CD4-positive, alpha-beta T cell treated with Interleukin-6 at 100 ng/mL for 8 hours (primary cell): ENCODE data around the gene SPAG16.

Source experiments
- DNase-seq: peaks from one replicate; pipeline ENCODE4 v3.0.0-alpha.2; 2020; ENCODE audit warnings: mixed read lengths, low spot score

The SPAG16 gene

DNA sequence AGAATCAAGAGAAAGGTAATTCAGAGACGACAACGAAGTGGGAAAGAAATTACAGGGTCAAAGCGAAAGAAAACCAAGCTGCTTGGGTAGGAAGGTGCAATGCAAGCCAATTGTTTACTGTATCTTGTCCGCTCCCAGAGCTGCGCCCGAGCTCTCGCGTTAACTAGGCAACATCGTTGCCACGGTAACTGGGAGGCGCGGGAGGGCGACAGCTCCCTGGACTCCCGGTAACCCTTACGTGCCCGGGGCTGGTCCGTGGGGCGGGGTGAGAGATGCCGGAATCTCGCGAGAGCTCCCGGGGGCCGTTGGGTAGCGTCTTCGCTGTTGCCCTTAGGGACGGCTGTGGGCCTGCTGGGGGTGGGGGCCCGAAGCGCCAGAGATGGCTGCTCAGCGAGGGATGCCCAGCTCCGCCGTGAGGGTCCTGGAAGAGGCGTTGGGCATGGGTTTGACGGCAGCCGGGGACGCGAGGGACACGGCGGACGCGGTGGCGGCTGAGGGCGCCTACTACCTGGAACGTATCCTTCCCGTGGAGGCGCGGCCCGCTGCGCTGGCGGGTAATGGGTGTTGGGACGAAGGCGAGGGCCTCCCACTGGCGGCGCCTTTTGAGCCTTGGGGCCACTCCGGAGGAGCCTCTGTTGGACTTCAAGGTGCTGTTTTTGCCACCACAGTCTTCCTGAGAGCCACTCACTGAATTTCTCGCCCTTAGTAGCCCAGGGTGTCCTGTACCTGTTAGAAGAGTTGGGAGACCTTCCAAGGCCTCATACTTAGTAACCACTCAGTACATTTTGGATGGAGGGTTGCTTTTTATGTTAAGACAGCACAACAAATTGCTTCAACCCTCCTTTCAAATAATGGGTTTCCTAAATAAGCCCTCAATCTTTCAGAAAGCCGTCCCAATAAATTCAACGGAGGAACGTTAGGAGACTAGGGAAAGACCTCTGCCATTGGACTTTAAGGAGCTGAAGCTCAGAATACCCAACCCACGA lies at the start of gene SPAG16:
SPAG16 (plus strand) TSS at position 360 of the 986 bp plus-strand sequence.
- DNase-seq, result peak; percentile 96

DNA sequence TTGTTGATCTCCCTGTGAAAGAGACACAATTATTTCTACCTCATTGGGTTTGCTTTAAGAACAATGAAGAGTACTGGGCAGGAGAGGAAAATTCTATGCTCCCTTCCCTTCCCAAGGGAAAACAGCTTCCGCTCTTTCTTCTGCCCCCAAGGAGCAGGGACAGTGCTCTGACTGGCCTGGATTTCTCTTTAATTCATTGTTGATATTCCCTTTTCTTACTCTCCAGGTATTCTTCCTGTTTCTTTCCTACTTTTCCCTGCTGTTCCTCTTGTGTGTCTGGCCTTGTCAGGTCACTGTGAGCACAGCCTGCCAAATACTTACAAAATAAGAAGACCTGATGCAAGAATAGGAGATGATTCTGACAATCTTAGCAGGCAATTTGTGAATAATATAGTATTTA lies 49.6 kb upstream of the SPAG16 start:
- DNase-seq, result no peak

DNA sequence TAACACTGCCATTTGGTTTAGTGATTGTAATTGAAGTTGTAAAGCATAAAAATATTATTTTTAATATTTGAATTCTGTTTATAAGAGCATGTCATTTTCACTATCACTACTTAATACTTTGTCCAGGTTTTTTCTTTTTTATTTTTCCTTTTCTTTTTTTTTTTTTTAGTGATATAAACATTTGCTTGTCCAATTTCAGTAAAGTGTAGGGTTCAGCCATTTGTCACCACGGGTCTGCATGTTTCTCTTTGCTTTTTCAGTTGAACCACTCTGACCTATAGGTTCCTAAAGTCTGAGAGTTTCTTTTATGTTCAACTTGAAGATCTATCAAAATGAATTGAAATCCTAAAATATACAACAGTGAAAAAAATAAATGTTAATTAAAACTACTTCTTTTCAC lies 48.5 kb upstream of the SPAG16 start:
- no peak for DNase-seq

DNA sequence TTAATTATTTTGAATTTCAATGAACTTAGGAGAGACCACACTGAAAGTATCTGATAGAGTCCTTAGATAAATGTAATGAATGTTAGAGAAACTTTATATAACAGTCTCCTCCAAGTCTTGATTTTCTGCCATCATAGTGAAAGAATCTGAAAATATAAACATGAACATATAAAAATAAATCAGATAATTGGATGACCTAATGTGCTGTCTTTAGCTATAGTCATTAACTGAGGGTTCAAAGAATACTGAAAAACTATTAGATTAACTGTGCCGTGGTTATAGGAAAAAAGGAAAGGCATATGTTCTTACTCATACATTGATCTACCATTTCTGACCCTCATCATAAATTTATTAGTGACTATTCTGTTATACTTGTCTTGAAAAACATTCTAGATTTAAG lies 47.0 kb upstream of the SPAG16 start:
- DNase-seq, result no peak

DNA sequence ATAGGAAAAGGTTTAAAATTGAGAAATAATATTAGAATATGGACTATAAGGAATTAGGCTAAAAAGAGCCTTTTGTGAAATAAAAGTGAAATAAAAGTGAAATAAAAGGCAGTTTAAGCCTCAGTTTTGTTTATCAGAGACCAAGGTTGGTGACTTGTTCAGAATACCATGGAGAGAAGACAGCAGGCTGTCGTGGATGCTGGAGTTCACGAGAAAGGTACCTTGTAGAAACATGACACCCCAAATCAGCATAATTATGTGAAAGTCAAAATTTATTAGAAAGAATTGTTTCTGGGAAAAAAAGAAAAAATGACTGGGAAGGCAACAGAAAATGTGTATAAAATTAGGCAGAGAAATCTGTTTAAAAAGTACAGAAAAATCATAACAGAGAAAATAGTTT lies 46.5 kb upstream of the SPAG16 start:
- no peak for DNase-seq

DNA sequence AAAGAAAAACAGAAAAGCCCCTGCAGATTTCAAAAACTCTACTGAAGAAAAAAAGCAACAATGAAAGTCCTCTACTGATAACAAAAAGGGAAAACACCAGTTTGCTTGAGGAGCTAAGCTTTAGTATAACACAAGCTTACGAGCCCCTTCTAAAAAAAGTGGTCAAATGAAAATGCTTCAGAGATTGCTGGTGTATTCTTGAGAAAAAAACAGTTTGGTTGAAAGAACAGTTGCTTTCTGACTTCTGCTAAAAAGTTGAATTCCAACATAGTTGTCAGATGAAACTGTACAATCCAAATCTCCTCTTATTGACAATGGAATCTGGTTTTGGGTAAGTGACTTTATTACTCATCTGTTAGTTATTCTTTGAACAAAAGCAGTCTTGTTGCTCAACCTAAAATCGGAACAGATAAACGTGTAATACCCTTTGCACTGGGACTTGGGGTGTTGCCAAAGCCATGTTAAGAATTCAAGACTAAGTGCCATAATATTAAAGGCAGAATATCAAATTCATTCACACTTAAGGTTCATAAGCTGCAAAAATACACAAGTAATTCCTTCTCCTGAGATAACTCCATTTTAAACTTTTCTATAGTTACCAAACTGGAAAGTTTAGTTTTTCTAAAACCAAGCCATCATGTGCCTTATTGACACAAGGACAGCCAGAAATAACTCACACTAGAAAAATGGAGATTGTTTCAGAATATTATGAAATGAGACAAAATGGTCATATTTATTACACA lies 45.3 kb upstream of the SPAG16 start:
- DNase-seq, result no peak

DNA sequence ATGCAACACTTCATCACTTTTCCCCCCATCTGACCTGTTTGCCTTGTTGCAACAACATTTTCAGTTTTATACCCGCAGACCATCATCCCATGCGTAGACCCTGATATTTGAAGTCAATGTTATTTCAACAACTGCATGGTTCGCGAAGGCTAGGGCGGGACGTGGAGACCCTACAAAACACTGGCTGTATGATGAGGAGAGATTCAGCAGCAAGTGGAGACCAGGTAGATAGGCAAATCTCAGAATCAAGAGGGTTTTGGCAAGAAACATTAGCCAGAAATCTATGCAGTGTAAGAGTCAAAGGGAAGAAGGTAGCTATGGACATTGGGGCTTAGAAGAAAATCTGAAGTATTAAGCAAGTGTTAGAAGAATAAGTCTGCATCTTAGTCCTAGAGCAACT lies 42.4 kb upstream of the SPAG16 start:
- no peak for DNase-seq

DNA sequence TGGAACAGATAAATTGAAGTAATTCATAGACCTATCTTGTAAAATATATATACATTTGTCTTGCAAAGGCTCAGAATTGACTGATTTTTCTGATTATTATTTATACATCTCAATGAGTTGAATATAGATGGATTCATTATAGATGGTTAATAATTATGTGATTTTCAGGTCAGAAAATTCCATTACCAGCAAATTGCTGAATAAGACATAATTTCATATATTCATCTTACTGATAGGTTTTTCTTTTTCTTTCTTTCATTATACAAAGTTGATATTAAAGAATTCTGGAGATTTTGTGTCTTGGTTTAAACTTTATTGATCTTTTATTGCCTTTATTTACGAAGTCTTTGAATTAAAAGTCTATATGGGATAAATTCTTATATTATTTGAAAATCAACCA lies 41.6 kb upstream of the SPAG16 start:
- DNase-seq, result no peak

DNA sequence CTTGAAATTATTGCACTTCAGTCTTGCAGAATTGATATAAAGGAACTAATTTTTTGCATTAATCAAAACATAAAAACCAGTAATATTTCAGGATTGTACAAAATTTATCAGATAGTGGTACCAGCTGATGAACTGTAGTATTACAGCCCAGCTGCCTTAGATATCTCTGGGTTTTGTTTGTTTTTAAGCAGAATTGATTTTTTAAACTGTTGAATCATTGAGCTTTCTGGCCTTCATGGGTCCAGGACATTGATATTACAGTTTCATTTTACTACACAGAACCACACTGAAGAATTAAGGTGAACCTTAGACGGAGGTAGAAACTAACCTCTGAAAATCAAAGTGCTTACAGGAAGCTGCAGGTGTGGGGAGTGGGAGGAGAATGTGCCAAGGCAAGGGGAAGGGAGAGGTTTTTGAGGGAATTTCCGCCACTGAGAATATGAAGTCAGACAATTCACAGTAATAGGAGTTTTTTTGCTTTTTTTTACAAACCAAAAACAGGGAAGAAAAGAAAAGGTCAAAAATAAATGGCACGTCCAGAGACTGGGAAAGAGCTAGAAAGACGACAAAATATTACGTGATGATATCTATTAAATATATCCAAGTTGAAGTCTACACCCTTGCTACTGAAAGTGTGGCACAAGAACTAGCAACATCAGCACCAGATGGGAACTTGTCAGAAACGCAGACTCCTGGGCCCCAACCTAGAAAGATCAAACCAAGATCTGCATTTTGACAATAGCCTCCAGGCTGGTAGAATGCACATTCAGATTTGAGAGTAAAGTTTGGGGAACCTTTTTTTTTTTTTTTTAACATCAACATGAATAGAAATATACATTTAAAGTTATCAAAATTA lies 40.8 kb upstream of the SPAG16 start:
- DNase-seq, result no peak

DNA sequence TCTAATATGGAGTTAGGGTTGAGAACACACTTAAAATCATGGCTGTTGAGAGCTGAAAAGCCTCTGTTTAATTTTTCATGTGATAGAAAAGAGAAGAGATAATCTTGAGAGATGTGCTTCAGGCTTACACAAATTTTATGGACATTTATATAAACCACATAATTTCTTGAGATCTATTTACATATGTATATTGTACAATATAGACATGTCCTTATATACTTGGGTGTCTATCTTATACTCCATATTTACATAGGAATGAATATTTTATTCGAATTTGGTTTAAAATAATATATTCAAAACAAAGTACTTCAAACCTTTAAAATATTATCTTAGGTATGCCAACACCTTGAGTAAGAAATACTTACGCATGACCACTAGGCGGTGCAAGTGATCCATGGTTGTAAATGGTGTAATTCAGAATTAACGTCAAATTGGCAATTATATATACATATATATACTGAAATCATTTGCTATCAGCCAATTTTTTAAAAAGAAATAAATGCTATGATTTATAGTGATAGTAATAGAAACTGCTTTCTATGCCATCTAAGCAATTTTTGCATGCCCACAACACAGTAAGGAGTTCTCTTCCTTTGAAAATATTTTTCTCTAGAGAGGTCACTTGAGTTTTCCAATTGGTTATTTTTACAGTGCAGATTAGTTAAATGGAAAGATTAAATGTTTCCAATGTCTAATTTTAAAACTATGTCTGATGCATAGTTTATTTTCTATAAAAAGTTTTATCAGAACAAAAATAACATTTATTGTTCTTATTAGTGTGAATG lies 37.6 kb upstream of the SPAG16 start:
- DNase-seq, result peak; percentile 45

DNA sequence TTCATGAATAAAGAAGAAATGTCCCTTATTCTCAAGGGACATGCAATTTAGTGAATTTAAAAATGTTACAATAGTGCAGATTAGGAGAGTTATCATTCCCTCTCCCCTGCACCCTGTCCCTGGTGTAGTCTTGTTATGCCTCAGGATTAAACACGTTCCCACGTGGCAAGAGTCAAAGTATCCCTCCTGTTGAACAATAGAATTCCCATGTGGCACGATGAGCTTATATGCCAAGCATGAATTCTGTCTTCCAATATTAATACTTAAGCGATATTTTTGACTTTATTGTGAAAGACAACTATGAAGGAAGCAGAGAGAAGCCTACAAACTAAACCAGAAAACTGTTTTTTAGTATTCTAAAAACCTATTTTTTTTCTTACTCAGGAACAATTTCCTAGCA lies 36.7 kb upstream of the SPAG16 start:
- DNase-seq, result no peak

DNA sequence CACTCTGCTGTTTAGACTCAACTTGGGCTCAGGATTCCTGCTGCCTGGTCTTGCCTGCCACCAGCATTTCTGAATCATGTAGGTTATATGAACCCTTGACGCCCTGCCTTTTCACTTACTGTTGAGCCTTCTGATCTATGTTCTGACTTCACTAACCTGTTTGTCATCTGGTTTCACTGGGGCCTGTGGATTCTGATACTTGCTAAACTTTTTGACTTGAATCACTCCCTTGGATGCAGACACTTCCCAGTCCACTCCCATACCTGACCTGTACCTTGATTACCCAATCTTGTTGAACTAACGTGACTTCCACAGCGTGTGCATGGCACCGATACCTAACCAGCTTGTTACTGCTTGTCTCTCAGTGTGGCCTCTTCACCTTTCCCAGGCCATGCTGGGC lies 35.6 kb upstream of the SPAG16 start:
- DNase-seq, result no peak

DNA sequence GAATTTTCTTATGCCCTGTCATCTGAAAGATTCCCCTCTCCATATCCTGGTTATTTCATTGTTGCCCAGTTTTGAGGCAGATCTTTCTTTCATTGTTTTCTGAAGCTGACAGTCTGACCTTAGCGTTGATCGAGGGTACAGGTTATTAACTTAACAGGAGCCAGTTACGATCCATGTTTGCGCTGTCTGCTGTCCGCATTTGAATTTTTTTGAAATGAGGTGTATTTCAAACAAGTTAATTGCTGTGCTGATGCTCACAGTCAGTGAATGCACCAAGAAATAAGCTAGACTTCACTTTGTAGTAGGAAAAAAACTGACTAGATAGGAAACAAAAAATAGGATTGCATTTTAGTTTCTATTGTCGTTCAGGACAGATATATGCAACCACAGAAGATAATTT lies 34.8 kb upstream of the SPAG16 start:
- no peak for DNase-seq

DNA sequence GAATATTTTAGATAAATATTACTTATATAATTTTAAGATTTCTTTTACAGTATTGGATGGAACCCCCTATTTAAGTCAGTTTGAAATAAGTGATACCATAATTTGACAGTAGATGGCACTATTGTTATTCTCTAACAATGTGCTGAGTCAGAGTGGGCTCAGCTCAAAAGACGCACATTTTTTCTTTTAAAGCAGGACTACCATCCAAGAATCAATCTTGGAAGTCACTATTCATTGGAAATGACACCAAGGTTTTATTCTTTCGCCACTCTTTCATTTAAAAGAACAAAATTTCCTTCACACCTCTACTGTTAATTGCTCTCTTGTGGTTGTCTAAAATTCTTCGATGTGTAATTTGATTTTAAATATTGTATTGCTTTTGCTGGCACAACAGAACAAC lies 32.6 kb upstream of the SPAG16 start:
- peak; percentile 20 for DNase-seq

DNA sequence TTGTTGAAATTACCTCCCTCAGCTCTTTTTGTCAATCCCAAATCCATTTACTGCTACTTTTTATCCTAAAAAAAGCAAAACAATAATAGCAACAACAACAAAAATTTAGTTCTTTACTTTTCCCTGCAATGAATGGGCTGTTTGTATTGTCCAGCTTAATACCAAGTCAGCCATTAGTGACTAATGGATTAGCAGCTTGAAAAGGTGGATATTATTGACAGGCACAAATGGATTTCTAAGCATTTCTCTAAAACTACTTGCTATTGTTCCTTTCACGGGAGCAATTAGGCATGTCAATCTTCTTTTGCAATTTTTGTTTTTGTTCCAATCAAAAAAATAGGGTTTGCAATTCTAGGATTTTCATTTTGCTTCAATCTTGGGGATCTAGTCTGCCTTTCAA lies 32.1 kb upstream of the SPAG16 start:
- DNase-seq, result no peak

DNA sequence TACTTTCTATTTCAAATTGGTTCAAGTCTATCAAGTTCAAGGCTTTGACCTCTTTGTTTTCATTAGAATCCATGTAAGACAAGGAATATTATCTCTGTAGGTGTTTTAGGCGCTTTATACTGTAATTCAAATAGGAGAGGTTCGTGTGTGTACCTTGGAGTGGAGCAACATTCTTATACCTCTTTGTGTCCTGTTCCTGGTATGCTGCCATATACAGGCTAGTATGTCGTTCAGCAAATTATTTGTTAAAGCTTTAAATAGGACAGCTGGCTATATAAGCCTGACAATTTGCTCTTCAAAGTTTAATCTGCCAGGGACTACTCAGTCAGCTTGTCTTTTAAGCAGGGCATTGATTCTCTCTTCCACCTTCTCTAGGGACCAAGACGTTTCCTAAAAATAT lies 31.1 kb upstream of the SPAG16 start:
- no peak for DNase-seq

DNA sequence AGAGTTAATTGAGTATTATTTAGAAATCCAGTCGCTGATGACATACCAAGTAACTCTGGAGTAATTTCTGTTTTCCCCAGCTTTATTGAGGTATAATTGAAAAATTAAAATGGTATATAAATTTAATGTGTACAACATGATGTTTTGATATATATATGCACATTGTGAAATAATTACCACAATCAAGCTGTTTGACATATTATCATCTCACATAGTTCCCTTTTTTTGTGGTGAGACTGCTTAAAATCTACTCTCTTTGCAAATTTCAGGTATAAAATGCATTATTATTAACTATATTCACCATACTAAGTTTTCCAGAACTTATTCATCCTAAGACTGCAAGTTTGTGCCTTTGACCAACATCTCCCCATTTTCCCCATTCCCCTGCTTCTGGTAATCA lies 25.0 kb upstream of the SPAG16 start:
- no peak for DNase-seq

DNA sequence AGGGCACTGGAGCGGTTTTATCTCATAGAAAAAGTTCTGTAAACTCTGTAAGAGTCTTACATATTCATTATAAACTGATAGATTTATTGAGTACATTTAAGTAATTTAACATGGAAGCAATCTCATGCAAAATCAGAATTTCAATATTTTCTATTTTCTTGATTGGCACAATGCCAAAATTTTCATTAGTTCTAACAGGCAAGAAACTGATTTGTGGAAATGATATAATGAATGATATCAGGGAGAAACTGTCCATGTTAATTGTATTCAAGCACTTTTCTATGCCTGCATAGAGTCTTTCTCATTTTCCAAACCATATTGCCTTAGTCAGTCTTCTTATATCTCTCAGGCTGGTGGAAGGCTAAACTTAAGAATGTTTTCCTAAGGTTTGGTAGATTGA lies 23.0 kb upstream of the SPAG16 start:
- DNase-seq, result no peak

DNA sequence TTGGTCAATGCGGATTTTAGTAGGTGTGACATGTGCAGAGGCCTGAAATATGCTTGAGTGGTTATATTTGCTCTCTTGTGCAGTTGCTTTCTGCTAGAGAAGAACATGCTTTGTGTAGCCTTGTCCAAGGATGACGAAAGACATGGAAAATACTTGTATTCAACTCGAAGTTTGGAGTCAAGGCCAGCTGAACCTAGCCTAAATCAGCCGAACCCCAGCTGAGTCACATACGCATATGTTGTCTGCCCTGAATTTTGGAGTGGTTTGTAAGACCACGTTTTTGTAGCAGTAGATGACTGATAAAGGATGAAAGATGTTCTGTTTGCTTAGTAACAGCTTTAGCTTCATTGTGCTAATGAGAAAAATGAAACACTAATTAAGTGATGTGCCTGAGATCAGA lies 22.5 kb upstream of the SPAG16 start:
- no peak for DNase-seq

DNA sequence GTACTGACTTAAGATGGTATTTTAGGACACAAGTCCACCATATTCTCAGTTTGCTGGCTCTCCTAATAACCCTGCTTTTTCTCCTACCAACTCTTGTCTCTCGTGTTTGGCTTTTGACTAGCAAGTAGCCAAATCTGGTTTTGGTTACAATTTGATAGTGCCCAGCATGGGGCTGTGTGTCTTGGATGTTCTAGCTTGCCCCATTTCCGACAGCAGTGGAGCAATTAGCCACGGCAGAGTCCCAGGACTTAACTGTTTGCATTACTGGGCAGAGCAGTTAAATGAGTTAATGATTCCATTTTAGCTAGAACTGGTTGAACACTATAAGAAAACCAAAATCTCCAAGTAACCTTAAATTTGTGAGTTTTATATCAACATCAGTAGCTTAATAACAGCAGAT lies 18.6 kb upstream of the SPAG16 start:
- no peak for DNase-seq

DNA sequence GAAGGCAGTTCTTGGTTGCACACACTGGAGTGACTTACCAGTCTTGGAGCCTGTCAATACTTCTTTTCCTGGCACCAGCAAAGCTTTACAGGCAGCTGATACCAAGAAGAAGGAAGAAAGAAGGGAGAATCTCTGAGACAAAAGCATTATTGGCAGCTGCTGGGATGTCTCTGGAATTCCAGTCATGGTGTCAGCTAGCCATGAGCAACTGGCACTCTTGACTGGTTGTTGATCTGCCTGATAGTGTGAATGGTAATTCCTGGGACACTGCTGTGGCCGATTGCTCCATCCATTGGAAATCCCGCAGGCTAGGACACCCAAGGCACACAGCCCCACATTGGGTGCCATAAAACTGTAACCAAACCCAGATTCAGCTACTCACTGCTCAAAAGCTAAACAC lies 17.8 kb upstream of the SPAG16 start:
- DNase-seq, result no peak

DNA sequence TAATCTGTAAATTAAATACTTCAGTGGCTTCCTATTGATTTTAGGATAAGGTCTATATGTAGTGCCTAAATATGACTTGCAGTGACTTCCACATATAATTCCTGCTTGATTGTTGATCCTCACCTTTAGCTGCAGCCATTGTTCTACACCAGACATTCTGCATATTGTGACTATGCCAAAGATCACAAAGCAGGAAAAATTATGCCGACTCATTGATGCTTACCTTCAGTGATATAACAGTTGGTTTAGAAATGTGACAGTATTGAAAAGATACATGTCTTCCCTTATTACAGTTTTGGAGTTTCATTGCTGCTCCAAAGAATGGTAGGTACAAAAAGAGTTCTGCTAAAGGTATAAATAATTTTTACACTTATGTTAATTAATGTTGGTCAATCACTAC lies 12.3 kb upstream of the SPAG16 start:
- DNase-seq, result no peak
